Panc1 (cell line): ENCODE results near the gene PHLDB1. TPM values are rescaled to one million over a fixed set of nuclear protein-coding genes. Genes with fewer than 3 reads are reported as not detected.
A peak's percentile ranks its signal among the peaks of the same experiment; 100 is the strongest.

Experiments used
- ATAC-seq: fragments of 200-7000 bp; cut with Tn5 transposase; 2 replicates; pipeline ENCODE4 v1.9.1; 2020; ENCODE audit warnings: mild to moderate bottlenecking, moderate library complexity
- BruUV-seq: library from RNA; stranded (reverse); fragments of 400-500 nt; replicated peaks from 2 replicates; lab custom pipeline; 2021; lab: Mats Ljungman, UMichigan
- CTCF ChIA-PET: fragments of 300-600 bp; sonication (Branson Sonifier 250); formaldehyde crosslinking; loops from one replicate; lab custom pipeline; 2022; ENCODE audit warnings: antibody characterized with exemption; lab: Charles Lee
- POLR2A ChIA-PET: fragments of 300-600 bp; sonication (Branson Sonifier 250); formaldehyde crosslinking; loops from one replicate; lab custom pipeline; 2022; ENCODE audit warnings: antibody characterized with exemption; lab: Charles Lee
- DNase-seq: peaks from one replicate; pipeline ENCODE4 v3.0.0-alpha.2; 2010; ENCODE audit warnings: low read depth, low spot score
- H3K27ac ChIP-seq: 2 replicates; pipeline ENCODE4 v1.5.1; 2011; ENCODE audit warnings: mild to moderate bottlenecking, low read length, inconsistent platforms
- H3K27me3 ChIP-seq: fragments of 200-500 bp; sonication (Bioruptor generic); 2 replicates; pipeline ENCODE4 v1.6.0; 2014; ENCODE audit warnings: low read length, inconsistent platforms; ENCODE audit not compliant: control insufficient read depth, insufficient read depth
- H3K36me3 ChIP-seq: fragments of 200-500 bp; sonication (Bioruptor generic); 2 replicates; pipeline ENCODE4 v1.5.1; 2014; ENCODE audit warnings: inconsistent platforms, mild to moderate bottlenecking, low read length, moderate library complexity; ENCODE audit not compliant: control insufficient read depth, insufficient read depth
- H3K4me1 ChIP-seq: 2 replicates; pipeline ENCODE4 v1.5.1; 2011; ENCODE audit warnings: inconsistent platforms, mild to moderate bottlenecking, low read length, moderate library complexity; ENCODE audit not compliant: control insufficient read depth, insufficient read depth
- H3K4me3 ChIP-seq, 2 experiments: 2 replicates each; pipeline ENCODE4 v1.5.1; 2011 to 2012; ENCODE audit warnings: low read depth in 2 of 2, low read length in 2 of 2, mild to moderate bottlenecking in 2 of 2, inconsistent platforms in 1 of 2, moderate library complexity in 1 of 2
- H3K9me3 ChIP-seq: fragments of 200-500 bp; sonication (Bioruptor generic); 2 replicates; pipeline ENCODE4 v1.5.1; 2014; ENCODE audit warnings: low read depth, mild to moderate bottlenecking, inconsistent platforms, low read length, moderate library complexity; ENCODE audit not compliant: control insufficient read depth, insufficient read depth
- POLR2AphosphoS5 ChIP-seq: IDR thresholded peaks from 2 replicates; pipeline ENCODE4 v1.6.1; 2012; ENCODE audit warnings: mild to moderate bottlenecking, low read depth, low read length, moderate library complexity
- SIN3A ChIP-seq: IDR thresholded peaks from 2 replicates; pipeline ENCODE4 v1.6.1; 2012; ENCODE audit warnings: low read depth, mild to moderate bottlenecking, low read length, moderate library complexity, borderline replicate concordance; ENCODE audit not compliant: insufficient read depth
- TCF7L2 ChIP-seq: IDR thresholded peaks from 2 replicates; pipeline ENCODE4 v1.6.1; 2011; ENCODE audit warnings: mild to moderate bottlenecking, low read depth, low read length, inconsistent platforms
- in situ Hi-C: cut with HindIII; loops from 2 replicates; pipeline ENCODE4 v1.10.0; 2016; ENCODE audit warnings: low sequenced_read_pairs, low pct_unique_long_range_greater_than_20kb
- intact Hi-C: fragments of 100-400 bp; cut with micrococcal nuclease; formaldehyde crosslinking; loops from one replicate; pipeline ENCODE4 v1.10.0; 2022; ENCODE audit not compliant: unreplicated experiment
- total RNA-seq: library from RNA; stranded (reverse); gene quantifications from one replicate; pipeline ENCODE4 v1.2.1, GENCODE V29; 2021; ENCODE audit not compliant: unreplicated experiment
- TF ChIP-seq, protein P1 (sequence below), 2 experiments: IDR thresholded peaks; 2 replicates each; pipeline ENCODE4 v1.6.1; 2011 to 2012; ENCODE audit warnings: low read depth in 2 of 2, control low read depth in 1 of 2, low read length in 1 of 2, mild to moderate bottlenecking in 1 of 2, moderate library complexity in 1 of 2; ENCODE audit not compliant: insufficient read depth in 1 of 2
- TF ChIP-seq, protein P2 (sequence below): fragments of 450-650 bp; IDR thresholded peaks from 2 replicates; pipeline ENCODE4 v1.5.1; 2017; ENCODE audit warnings: mild to moderate bottlenecking

The PHLDB1 gene
- total RNA-seq, 1 experiment from 2014 or later = 97.7 TPM

GRCh38 chr11:118658429-118659313, 51.3 kb downstream of the PHLDB1 start:
- Histone ChIP-seq H3K4me3 (no peak overlapping the region), H3K9me3 (no peaks in the 10 kb centered on the region), H3K4me1 (peaks cover 12% of the 10 kb centered on the region), H3K27me3 (no peaks in the 10 kb centered on the region), H3K27ac (no peak overlapping the region), H3K36me3 (peaks cover 7% of the 10 kb centered on the region; the same call in 1 of the 2 replicates)
- TF ChIP-seq SIN3A (0 out of 2 replicates have a peak, but pooled peaks have one; percentile 8), TCF7L2 (no peak)
- ChIA-PET CTCF (interaction anchor here (0.5 to 1.0 kb wide), 6 partner anchors 27 to 721 kb away, joined by 3 to 14 read pairs (median 5); partner anchors contain the start of gene PHLDB1), POLR2A (no interaction called here)
- in situ Hi-C loops (no loop called here), intact Hi-C loops (no loop called here)
- ATAC-seq = peak; percentile 47
- BruUV-seq = no TSS peak
- DNase-seq = no peak

DNA sequence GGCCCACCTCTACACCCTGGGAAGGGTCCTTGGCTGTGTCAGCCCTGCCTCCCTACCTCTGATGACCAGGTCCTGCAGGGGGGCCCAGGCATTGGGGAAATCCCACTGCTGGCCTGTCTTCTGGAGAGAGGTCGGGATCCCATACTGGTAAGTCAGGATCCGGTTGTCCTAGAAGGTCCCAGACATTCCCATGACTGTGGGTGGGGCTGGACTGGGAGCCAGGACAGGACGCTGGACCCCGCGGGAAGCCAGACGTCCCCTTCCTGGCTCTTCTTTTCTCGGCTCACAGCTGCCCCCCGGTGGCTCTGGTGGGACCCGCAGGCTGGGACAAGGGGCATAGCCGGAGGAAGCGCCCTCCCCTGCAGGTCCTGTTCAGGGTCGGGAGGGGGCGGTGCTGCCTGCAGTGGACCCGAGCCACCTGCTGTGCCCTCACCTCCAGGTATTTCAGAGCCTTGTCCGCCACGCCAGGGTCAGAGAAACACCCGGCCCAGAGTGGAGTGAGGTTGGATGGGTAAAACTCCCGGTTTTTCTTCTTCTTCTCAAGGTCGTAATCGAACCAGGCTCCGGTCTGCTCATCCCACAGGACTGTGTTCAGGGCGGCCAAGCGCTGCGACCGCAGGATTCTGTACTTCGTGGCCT, 52.0 kb downstream of the PHLDB1 start:
- ChIA-PET POLR2A (no interaction called here), CTCF (interaction anchor here (0.5 to 1.0 kb wide), 5 partner anchors 26 to 720 kb away, joined by 3 to 14 read pairs (median 3); partner anchors contain the start of gene PHLDB1)
- Histone ChIP-seq H3K27me3 (no peaks in the 10 kb centered on the region), H3K9me3 (no peaks in the 10 kb centered on the region), H3K27ac (no peak overlapping the region), H3K4me1 (peaks cover 12% of the 10 kb centered on the region), H3K4me3 (no peak overlapping the region), H3K36me3 (peaks cover 3% of the 10 kb centered on the region; the same call in 1 of the 2 replicates)
- TF ChIP-seq SIN3A (no peak), POLR2AphosphoS5 (peak; percentile 61; the same call in 1 of the 2 replicates), TCF7L2 (no peak)
- TF ChIP-seq, protein P1, sequence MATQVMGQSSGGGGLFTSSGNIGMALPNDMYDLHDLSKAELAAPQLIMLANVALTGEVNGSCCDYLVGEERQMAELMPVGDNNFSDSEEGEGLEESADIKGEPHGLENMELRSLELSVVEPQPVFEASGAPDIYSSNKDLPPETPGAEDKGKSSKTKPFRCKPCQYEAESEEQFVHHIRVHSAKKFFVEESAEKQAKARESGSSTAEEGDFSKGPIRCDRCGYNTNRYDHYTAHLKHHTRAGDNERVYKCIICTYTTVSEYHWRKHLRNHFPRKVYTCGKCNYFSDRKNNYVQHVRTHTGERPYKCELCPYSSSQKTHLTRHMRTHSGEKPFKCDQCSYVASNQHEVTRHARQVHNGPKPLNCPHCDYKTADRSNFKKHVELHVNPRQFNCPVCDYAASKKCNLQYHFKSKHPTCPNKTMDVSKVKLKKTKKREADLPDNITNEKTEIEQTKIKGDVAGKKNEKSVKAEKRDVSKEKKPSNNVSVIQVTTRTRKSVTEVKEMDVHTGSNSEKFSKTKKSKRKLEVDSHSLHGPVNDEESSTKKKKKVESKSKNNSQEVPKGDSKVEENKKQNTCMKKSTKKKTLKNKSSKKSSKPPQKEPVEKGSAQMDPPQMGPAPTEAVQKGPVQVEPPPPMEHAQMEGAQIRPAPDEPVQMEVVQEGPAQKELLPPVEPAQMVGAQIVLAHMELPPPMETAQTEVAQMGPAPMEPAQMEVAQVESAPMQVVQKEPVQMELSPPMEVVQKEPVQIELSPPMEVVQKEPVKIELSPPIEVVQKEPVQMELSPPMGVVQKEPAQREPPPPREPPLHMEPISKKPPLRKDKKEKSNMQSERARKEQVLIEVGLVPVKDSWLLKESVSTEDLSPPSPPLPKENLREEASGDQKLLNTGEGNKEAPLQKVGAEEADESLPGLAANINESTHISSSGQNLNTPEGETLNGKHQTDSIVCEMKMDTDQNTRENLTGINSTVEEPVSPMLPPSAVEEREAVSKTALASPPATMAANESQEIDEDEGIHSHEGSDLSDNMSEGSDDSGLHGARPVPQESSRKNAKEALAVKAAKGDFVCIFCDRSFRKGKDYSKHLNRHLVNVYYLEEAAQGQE (IDR thresholded peaks at IDR 0.05; ENCODE audit: insufficient read depth in 1 of 2, low read depth in 2 of 2, low read length in 1 of 2) = no peak
- TF ChIP-seq, protein P2, sequence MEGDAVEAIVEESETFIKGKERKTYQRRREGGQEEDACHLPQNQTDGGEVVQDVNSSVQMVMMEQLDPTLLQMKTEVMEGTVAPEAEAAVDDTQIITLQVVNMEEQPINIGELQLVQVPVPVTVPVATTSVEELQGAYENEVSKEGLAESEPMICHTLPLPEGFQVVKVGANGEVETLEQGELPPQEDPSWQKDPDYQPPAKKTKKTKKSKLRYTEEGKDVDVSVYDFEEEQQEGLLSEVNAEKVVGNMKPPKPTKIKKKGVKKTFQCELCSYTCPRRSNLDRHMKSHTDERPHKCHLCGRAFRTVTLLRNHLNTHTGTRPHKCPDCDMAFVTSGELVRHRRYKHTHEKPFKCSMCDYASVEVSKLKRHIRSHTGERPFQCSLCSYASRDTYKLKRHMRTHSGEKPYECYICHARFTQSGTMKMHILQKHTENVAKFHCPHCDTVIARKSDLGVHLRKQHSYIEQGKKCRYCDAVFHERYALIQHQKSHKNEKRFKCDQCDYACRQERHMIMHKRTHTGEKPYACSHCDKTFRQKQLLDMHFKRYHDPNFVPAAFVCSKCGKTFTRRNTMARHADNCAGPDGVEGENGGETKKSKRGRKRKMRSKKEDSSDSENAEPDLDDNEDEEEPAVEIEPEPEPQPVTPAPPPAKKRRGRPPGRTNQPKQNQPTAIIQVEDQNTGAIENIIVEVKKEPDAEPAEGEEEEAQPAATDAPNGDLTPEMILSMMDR = peak; percentile 99
- DNase-seq (peak; percentile 54), ATAC-seq (peak; percentile 91)
- intact Hi-C loops = no loop called here
- no TSS peak for BruUV-seq
- in situ Hi-C loops = no loop called here
